GM23248 (cell line): ENCODE results near the gene NSMF. TPM values are rescaled to one million over a fixed set of nuclear protein-coding genes. Genes with fewer than 3 reads are reported as not detected.

Source experiments
- DNase-seq: peaks from one replicate; pipeline ENCODE4 v3.0.0-alpha.2; 2015
- H2AFZ ChIP-seq: fragments of 200-600 bp; sonication (generic); 2 replicates; pipeline ENCODE4 v1.6.1; 2016; ENCODE audit warnings: antibody characterized with exemption
- H3F3A ChIP-seq: fragments of 200-600 bp; sonication (generic); 2 replicates; pipeline ENCODE4 v1.6.1; 2016; ENCODE audit warnings: mild to moderate bottlenecking, antibody characterized with exemption, mixed run types; ENCODE audit not compliant: insufficient read depth
- H3K27ac ChIP-seq: fragments of 200-600 bp; sonication (generic); 2 replicates; pipeline ENCODE4 v1.5.1; 2016; ENCODE audit warnings: mild to moderate bottlenecking
- H3K27me3 ChIP-seq: fragments of 200-600 bp; sonication (generic); replicated peaks from 2 replicates; pipeline ENCODE4 v1.6.1; 2016; ENCODE audit warnings: mild to moderate bottlenecking; ENCODE audit not compliant: insufficient read depth
- H3K36me3 ChIP-seq: fragments of 200-600 bp; sonication (generic); 2 replicates; pipeline ENCODE4 v1.6.1; 2016; ENCODE audit warnings: low read depth, mild to moderate bottlenecking
- H3K4me1 ChIP-seq: fragments of 200-600 bp; sonication (generic); 2 replicates; pipeline ENCODE4 v1.6.1; 2016; ENCODE audit warnings: mild to moderate bottlenecking; ENCODE audit not compliant: insufficient read depth
- H3K4me2 ChIP-seq: fragments of 200-600 bp; sonication (generic); one replicate; pipeline ENCODE4 v1.6.1; 2016; ENCODE audit warnings: mild to moderate bottlenecking; ENCODE audit not compliant: unreplicated experiment
- H3K4me3 ChIP-seq: fragments of 200-600 bp; sonication (generic); 2 replicates; pipeline ENCODE4 v1.5.1; 2016; ENCODE audit warnings: mild to moderate bottlenecking
- H3K79me2 ChIP-seq: fragments of 200-600 bp; sonication (generic); 2 replicates; pipeline ENCODE4 v1.6.1; 2016; ENCODE audit warnings: mild to moderate bottlenecking; ENCODE audit not compliant: insufficient read depth
- H3K9ac ChIP-seq: fragments of 200-600 bp; sonication (generic); 2 replicates; pipeline ENCODE4 v1.6.1; 2016; ENCODE audit warnings: mild to moderate bottlenecking
- H3K9me2 ChIP-seq: fragments of 200-600 bp; sonication (generic); 2 replicates; pipeline ENCODE4 v1.6.1; 2016; ENCODE audit warnings: mixed run types, mild to moderate bottlenecking, moderate library complexity; ENCODE audit not compliant: insufficient read depth
- H3K9me3 ChIP-seq: fragments of 200-600 bp; sonication (generic); one replicate; pipeline ENCODE4 v1.6.1; 2017; ENCODE audit warnings: low read depth
- H4K20me1 ChIP-seq: fragments of 200-600 bp; sonication (generic); 2 replicates; pipeline ENCODE4 v1.6.0; 2016; ENCODE audit not compliant: insufficient read depth
- EZH2 ChIP-seq: fragments of 200-600 bp; sonication (generic); IDR thresholded peaks from 2 replicates; pipeline ENCODE4 v1.6.1; 2018; ENCODE audit warnings: antibody characterized with exemption, mild to moderate bottlenecking; ENCODE audit not compliant: insufficient read depth, poor library complexity, severe bottlenecking
- EZH2phosphoT487 ChIP-seq: fragments of 200-600 bp; sonication (generic); IDR thresholded peaks from 2 replicates; pipeline ENCODE4 v1.6.1; 2018; ENCODE audit warnings: antibody characterized with exemption, moderate library complexity, mild to moderate bottlenecking, low read depth; ENCODE audit not compliant: insufficient read depth
- whole genome bisulfite sequencing, 2 experiments: methylation state at CpG; one replicate each; pipeline ENCODE4 v1.1.6; 2015 to 2017; ENCODE audit warnings: low lambda C conversion rate in 2 of 2, low coverage in 1 of 2; ENCODE audit errors: missing lambda C conversion rate in 2 of 2; 5-methylcytosine and 5-hydroxymethylcytosine counted together
- in situ Hi-C: fragments of 300-500 bp; cut with MboI; formaldehyde crosslinking; loops from 2 replicates; pipeline ENCODE4 v1.15.0; 2020
- polyA plus RNA-seq: library from polyadenylated mRNA; unstranded; fragments of >200 nt; fragmentation: Nextera tagmentation; extraction: Ambion mirVana; gene quantifications from 2 replicates; pipeline ENCODE4 v1.2.1, GENCODE V29; 2016
- total RNA-seq: library from RNA; depleted of rRNA; stranded (reverse); fragments of >200 nt; shearing (Covaris generic); gene quantifications from 2 replicates; pipeline ENCODE4 v1.2.3, GENCODE V29; 2014

Gene NSMF
- total and polyA plus RNA-seq, 2 experiments from 2014 or later, result 13.5 to 29.1 TPM

DNA sequence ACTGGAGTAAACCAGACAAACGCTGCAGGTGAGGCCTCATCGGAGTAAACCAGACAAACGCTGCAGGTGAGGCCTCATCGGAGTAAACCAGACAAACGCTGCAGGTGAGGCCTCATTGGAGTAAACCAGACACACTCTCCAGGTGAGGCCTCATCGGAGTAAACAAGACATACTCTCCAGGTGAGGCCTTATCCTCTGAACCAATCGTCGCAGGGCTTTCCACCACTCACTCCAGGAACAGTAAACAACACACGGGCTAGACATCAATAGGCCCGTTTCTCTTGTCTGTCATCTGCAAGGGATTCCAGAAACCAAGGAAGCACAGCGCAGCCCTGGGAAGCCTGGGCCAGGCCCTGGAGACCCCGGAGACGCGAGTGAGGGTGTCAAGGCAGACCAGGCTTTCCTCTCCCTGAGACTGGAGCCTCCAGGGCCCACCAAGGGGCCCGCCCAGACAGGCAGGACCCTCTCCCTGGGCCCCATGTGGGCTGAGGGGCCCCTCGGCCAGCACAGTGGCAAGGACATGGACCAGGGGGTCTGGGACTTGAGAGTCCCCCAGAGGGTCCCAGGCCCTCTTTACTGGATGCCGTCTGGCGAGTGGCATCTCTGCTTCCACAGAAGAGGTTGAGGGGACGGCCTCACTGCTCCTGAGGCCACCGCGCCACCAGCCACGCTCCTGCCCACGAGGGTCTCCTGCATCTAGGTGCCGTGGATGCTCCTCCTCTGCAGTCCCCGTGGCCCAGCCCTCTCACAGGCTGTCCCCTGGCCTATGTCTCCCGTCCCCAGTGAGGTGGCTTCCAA lies 26.4 kb upstream of the NSMF start:
- in situ Hi-C loops, result no loop called here
- Histone ChIP-seq H2AFZ (no peak overlapping the region), H3K27ac (no peak overlapping the region)

DNA sequence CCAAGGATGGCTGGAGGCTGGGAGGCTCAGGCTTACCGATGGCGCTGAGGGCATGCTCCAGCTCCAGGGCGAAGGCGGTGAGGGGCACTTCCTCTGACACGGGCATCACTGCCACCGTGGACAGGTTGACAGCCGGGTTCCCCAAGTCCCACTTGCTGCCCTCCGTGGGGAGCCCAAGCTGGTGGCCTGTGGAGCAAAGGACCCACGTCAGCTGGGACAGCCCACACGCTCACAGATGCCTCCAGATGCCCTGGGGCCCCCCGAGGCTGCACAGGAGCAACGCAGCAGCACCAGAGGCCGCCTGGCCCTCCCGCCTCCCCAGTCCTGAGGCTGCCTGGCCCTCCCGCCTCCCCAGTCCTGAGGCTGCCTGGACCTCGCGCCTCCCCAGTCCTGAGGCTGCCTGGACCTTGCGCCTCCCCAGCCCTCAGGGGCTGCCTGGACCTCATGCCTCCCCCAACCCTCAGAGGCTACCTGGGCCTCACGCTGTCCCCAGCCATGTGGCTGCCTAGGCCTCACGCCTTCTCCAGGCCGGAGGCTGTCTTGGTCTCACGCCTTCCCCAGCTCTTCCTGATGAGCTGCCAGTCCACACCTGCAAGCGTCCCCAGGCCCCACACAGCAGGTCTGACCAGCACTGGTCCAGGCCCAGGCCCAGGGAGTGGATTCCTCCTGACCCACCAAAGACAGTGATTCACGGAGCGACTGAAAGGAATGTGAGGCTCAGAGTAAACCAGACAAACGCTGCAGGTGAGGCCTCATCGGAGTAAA lies 25.6 kb upstream of the NSMF start:
- H3K79me2 ChIP-seq, result no peaks in the 10 kb centered on the region
- TF ChIP-seq EZH2phosphoT487, result no peak
- no peak for TF ChIP-seq EZH2
- no peaks in the 10 kb centered on the region for H3K9me3 ChIP-seq
- no peak overlapping the region for H3K27ac ChIP-seq
- DNase-seq, result no peak
- H2AFZ ChIP-seq, result no peak overlapping the region
- no peaks in the 10 kb centered on the region for H3K9me2 ChIP-seq
- H4K20me1 ChIP-seq, result no peaks in the 10 kb centered on the region
- 82 to 84% methylated on average over 19 to 26 of the region's 27 CpGs for WGBS, 2 experiments
- H3K4me3 ChIP-seq, result no peak overlapping the region
- no peak overlapping the region for H3K4me2 ChIP-seq
- in situ Hi-C loops, result no loop called here
- no peaks in the 10 kb centered on the region for H3K4me1 ChIP-seq
- no peak overlapping the region for H3K9ac ChIP-seq
- no peaks in the 10 kb centered on the region for H3K27me3 ChIP-seq
- no peaks in the 10 kb centered on the region for H3K36me3 ChIP-seq
- H3F3A ChIP-seq, result no peaks in the 10 kb centered on the region

More for the DNA sequence above, 26.4 kb upstream of the NSMF start:
- Histone ChIP-seq H3K9me3 (no peaks in the 10 kb centered on the region), H4K20me1 (no peaks in the 10 kb centered on the region), H3K9ac (no peak overlapping the region), H3K27me3 (no peaks in the 10 kb centered on the region), H3K79me2 (no peaks in the 10 kb centered on the region), H3K9me2 (no peaks in the 10 kb centered on the region), H3K4me1 (no peaks in the 10 kb centered on the region), H3F3A (no peaks in the 10 kb centered on the region), H3K36me3 (no peaks in the 10 kb centered on the region), H3K4me2 (no peak overlapping the region), H3K4me3 (no peak overlapping the region)
- no peak for DNase-seq
- WGBS, 2 experiments, result 77% methylated on average over 26 of the region's 26 CpGs
- TF ChIP-seq EZH2phosphoT487 (no peak), EZH2 (no peak)

DNA sequence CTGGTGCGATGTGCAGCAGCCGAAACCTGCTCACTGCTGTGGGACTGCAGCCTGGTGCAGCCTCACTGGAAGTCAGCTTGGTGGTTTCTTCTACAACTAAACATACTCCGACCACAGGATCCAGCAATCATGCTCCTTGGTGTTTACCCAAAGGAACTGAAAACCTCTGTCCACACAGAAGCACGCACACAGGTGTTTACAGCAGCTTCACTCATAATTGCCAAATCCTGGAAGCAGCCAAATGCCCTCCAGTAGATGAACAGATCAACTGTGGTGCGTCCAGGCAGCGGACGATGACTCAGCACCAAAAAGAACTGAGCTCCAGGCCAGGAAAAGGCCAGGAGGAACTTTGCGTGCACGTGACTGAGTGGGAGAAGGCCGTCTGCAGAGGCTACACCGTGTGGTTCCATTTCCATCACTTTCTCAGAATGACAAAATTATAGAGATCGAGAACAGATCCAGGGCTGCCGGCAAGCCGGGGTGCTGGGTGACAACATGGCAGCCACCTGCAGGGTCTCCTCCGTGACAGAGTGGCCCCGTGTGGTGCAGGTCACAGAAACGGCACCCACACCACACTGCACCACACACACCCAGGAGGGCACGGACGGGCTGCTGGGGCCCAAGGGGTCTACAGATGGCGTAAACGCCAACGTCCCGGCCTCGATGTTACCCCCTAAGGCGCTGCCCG lies 23.1 kb upstream of the NSMF start:
- Histone ChIP-seq H3K27me3 (no peaks in the 10 kb centered on the region), H3K9me2 (no peaks in the 10 kb centered on the region), H3F3A (no peaks in the 10 kb centered on the region), H3K4me1 (no peaks in the 10 kb centered on the region), H3K79me2 (no peaks in the 10 kb centered on the region), H3K36me3 (no peaks in the 10 kb centered on the region), H3K4me3 (no peak overlapping the region), H2AFZ (no peak overlapping the region), H3K27ac (no peak overlapping the region), H3K9me3 (no peaks in the 10 kb centered on the region), H3K4me2 (no peak overlapping the region), H4K20me1 (no peaks in the 10 kb centered on the region), H3K9ac (no peak overlapping the region)
- DNase-seq, result peak; percentile 74
- in situ Hi-C loops, result no loop called here
- no peak for TF ChIP-seq EZH2phosphoT487
- no peak for TF ChIP-seq EZH2
- 77 to 80% methylated on average over 26 of the region's 26 CpGs for WGBS, 2 experiments
